Activated CD4-positive, alpha-beta memory T cell treated with anti-CD3 and anti-CD28 coated beads, Interleukin-2, amount 10 ng/mL, durations not matched to agents 7 days and 5 days (primary cell): ENCODE data around the gene MACF1. TPM values are rescaled to one million over a fixed set of nuclear protein-coding genes. Genes with fewer than 3 reads are reported as not detected.
A peak's percentile ranks its signal among the peaks of the same experiment; 100 is the strongest.
"Not testable (repeated sequence)": the region's sequence is repeated elsewhere in the genome, so short reads cannot be mapped to it uniquely, and the experiment has no call there.

Experiments
- CTCF ChIA-PET: fragments of 350-600 bp; sonication (Branson Sonifier 250); formaldehyde crosslinking; loops from one replicate; lab custom pipeline; 2021; ENCODE audit warnings: antibody characterized with exemption, inconsistent platforms; lab: Charles Lee
- POLR2A ChIA-PET: fragments of 350-600 bp; sonication (Branson Sonifier 250); formaldehyde crosslinking; loops from one replicate; lab custom pipeline; 2021; ENCODE audit warnings: antibody characterized with exemption; lab: Charles Lee
- DNase-seq: peaks from one replicate; pipeline ENCODE4 v3.0.0-alpha.2; 2020
- H3K27ac Mint-ChIP-seq: one replicate; pipeline ENCODE4 v1.8.0; 2021; ENCODE audit warnings: mild to moderate bottlenecking, mixed read lengths
- H3K27me3 Mint-ChIP-seq: one replicate; pipeline ENCODE4 v1.8.0; 2021; ENCODE audit warnings: mixed read lengths
- H3K36me3 Mint-ChIP-seq: one replicate; pipeline ENCODE4 v1.8.0; 2021; ENCODE audit warnings: low read depth, mixed read lengths
- H3K4me1 Mint-ChIP-seq: one replicate; pipeline ENCODE4 v1.8.0; 2021; ENCODE audit warnings: mixed read lengths
- H3K4me3 Mint-ChIP-seq: one replicate; pipeline ENCODE4 v1.8.0; 2021; ENCODE audit warnings: mild to moderate bottlenecking, mixed read lengths
- H3K9me3 Mint-ChIP-seq: one replicate; pipeline ENCODE4 v1.8.0; 2021; ENCODE audit warnings: mixed read lengths
- total RNA-seq, 2 experiments: library from RNA; stranded (reverse); gene quantifications; one replicate each; pipeline ENCODE4 v1.2.3, GENCODE V29; 2021

Gene MACF1, protein sequence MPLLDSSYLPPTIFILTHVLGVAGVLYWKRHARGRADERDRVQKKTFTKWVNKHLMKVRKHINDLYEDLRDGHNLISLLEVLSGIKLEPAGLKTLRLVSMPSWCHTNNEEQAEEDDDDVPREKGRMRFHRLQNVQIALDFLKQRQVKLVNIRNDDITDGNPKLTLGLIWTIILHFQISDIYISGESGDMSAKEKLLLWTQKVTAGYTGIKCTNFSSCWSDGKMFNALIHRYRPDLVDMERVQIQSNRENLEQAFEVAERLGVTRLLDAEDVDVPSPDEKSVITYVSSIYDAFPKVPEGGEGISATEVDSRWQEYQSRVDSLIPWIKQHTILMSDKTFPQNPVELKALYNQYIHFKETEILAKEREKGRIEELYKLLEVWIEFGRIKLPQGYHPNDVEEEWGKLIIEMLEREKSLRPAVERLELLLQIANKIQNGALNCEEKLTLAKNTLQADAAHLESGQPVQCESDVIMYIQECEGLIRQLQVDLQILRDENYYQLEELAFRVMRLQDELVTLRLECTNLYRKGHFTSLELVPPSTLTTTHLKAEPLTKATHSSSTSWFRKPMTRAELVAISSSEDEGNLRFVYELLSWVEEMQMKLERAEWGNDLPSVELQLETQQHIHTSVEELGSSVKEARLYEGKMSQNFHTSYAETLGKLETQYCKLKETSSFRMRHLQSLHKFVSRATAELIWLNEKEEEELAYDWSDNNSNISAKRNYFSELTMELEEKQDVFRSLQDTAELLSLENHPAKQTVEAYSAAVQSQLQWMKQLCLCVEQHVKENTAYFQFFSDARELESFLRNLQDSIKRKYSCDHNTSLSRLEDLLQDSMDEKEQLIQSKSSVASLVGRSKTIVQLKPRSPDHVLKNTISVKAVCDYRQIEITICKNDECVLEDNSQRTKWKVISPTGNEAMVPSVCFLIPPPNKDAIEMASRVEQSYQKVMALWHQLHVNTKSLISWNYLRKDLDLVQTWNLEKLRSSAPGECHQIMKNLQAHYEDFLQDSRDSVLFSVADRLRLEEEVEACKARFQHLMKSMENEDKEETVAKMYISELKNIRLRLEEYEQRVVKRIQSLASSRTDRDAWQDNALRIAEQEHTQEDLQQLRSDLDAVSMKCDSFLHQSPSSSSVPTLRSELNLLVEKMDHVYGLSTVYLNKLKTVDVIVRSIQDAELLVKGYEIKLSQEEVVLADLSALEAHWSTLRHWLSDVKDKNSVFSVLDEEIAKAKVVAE (N-terminal part only)
- total RNA-seq: 100 to 1,000 TPM; 345 to 381 TPM

DNA sequence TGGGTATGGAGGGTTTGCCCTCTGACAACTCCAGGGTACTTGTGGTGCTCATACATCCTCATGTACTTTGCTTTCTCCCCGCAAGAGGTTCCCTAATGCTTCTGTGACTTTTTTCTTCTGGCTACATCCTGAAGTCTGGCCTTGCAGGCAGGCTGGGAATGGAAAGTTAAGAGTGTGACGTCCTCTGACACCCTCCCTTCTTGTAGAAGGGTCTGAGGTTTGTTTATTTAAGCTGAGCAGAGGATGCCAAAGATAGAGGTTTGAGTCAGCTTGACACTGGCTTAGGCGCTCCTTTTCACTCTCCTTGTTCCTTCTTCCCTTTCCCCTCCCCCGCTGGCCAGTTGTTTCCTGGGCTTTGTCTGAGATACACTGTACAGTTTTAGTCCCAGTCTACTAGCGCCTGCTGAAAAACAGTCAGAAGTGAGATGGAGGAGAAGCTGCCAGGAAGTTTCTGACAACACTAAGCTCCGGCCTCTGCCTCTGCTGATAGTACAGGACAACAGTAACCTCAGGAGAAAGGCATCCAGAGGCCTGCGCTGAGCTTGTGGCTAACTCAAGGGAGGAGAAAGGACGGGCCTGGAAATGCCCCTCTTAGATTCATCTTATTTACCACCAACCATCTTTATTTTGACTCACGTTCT is at the start of gene MACF1:
TSS of gene MACF1 (plus strand) at position 255 of the 641 bp plus-strand sequence. CDS start at position 583, 328 bp downstream.
- Mint-ChIP-seq H3K4me1 (peaks cover 52% of the 10 kb centered on the region), H3K27ac (peak within 1 kb of the TSS; percentile 99), H3K27me3 (no peaks in the 10 kb centered on the region), H3K36me3 (peaks cover 23% of the 10 kb centered on the region), H3K9me3 (no peaks in the 10 kb centered on the region), H3K4me3 (peak within 1 kb of the TSS; percentile 86)
- ChIA-PET POLR2A (interaction anchor here (0.6 to 7.0 kb wide), 27 partner anchors 7 to 1487 kb away, joined by 3 to 238 read pairs (median 4); partner anchors contain the start of gene NFYC), CTCF (interaction anchor here (0.6 to 8.4 kb wide), 11 partner anchors 11 to 467 kb away, joined by 3 to 150 read pairs (median 7); partner anchors contain the start of gene NT5C1A)
- DNase-seq: peak; percentile 53

DNA sequence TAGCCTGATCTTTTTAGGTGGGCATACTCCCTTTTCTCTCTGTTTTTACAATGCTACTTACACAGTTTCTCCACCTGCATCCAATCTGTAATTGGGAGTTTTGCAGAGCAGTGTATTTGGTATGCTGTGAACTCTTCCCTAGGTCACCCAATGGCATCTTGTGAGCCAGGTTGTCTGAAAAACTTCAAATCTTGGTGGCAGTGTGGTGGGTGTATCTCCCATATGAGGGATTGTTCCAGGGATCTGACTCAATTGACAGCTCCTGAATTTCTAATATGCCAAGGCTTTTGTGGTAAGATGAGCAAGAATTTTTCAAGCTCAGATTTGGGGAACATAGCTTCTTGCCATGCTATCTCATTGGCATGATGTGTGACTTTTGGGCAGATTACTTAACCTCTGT is 47.2 kb upstream of the MACF1 start:
- ChIA-PET POLR2A (no interaction called here), CTCF (interaction anchor here (0.9 kb wide), 1 partner anchor 59 kb away, joined by 4 read pairs; no protein-coding TSS in a partner anchor)
- Mint-ChIP-seq H3K36me3 (no peaks in the 10 kb centered on the region), H3K4me3 (no peak overlapping the region), H3K4me1 (peaks cover 7% of the 10 kb centered on the region), H3K27me3 (peaks cover 2% of the 10 kb centered on the region), H3K27ac (no peak overlapping the region), H3K9me3 (no peaks in the 10 kb centered on the region)
- no peak for DNase-seq

DNA sequence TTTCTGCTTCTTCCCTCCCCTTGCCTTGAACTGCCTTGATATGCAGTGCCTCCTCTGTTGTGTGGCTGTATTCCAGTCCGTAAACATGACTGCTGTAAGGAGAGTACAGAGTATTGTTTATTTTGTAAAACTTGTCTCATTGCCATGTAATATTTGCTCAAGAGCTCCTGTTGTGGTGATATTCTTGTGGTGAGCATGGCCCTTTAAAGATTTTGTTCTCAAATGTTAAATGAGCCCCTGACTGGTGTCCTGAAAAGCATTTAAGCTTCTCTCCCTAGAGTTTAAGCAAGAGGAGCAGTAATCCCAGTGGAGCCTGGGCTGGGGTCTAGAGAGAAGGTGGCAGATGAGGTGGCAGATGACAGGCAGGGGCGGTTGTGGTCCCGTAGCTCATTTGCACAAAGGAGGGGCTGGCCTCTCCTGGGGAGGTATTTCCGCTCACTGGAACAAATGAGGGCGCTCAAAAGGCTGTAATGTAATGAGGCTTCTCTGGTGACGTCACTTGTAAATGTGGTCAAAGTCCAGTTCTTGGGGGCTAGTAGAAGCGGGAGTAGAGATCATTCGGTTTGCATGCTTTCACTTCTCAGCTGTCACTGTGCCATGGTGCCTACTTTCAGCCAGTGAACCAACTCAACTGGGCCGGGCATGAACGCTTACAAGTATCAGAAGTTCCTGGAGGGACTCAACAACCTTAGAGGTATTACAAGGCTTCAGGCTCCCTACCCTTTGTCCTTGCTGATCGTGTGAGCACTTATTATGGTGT is 46.0 kb upstream of the MACF1 start:
- POLR2A ChIA-PET: no interaction called here
- H3K9me3 Mint-ChIP-seq: no peaks in the 10 kb centered on the region
- no peaks in the 10 kb centered on the region for H3K36me3 Mint-ChIP-seq
- no peak overlapping the region for H3K27ac Mint-ChIP-seq
- H3K27me3 Mint-ChIP-seq: peaks cover 2% of the 10 kb centered on the region
- DNase-seq: no peak
- CTCF ChIA-PET: interaction anchor here (0.9 kb wide), 1 partner anchor 60 kb away, joined by 4 read pairs; no protein-coding TSS in a partner anchor
- H3K4me1 Mint-ChIP-seq: peaks cover 7% of the 10 kb centered on the region
- no peak overlapping the region for H3K4me3 Mint-ChIP-seq

DNA sequence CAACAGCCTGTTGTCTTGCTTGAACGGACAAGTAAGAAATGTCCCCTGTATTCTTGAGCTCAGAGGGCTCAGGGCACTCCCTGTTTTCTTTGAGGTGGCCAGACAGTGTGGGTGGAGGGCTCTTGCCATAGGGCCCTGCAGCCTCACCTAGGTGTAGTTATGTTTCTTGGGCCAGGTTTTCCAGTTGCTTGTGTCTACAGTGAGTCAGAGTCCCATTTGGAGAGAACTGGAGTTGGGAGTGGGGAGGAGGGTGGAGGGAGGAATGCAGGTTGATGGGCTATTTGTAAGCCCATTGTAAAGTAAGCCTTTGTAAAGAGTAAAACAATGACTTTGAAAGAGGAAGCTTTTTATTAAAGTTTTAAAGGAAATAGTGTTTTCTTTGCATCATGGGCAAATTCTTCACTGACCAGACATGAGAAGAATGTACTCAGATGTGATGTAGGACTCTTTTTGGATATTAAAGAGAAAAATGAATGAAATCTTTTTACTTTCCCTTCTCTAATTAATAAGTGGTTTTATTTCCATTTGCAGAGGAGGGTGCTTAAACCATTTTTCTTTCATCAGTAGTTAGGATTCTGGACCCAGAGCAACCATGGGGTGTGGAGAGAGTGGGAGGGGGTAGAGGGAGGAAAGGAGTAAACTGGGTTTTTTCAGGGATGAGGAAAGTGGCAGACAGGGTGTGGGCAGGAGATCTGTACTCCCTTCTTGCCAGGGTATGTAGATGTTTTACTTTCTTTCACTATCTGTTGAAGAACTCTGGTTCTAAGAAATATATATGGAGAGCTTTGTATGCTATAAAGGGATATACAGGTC is 45.1 kb upstream of the MACF1 start:
- Mint-ChIP-seq H3K4me1 (peaks cover 7% of the 10 kb centered on the region), H3K27me3 (peaks cover 2% of the 10 kb centered on the region), H3K4me3 (no peak overlapping the region), H3K9me3 (no peaks in the 10 kb centered on the region), H3K36me3 (no peaks in the 10 kb centered on the region), H3K27ac (no peak overlapping the region)
- DNase-seq: no peak
- ChIA-PET POLR2A (no interaction called here), CTCF (no interaction called here)

DNA sequence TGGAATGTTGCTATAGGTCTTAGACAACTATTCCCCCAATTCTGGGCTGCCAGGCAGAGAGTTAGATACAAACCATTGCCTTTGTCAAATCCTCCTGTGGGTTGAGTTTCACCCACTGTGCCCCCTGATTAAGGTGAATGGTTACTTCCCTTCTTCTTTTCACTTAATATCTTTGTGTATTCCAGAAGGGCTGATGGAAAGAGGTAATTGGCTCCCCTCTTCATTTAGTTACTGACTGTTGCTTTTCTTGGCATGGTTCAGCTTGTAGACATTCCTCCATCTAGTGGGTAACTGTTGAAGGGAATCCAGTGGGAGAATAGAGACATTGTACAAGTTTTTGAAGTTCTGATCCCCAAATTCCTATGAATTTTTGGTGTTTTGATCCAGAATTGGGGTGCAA is 43.8 kb upstream of the MACF1 start:
- DNase-seq: no peak
- Mint-ChIP-seq H3K27me3 (peaks cover 2% of the 10 kb centered on the region), H3K9me3 (no peaks in the 10 kb centered on the region), H3K27ac (no peak overlapping the region), H3K4me3 (no peak overlapping the region), H3K36me3 (no peaks in the 10 kb centered on the region), H3K4me1 (no peaks in the 10 kb centered on the region)
- ChIA-PET POLR2A (no interaction called here), CTCF (no interaction called here)

DNA sequence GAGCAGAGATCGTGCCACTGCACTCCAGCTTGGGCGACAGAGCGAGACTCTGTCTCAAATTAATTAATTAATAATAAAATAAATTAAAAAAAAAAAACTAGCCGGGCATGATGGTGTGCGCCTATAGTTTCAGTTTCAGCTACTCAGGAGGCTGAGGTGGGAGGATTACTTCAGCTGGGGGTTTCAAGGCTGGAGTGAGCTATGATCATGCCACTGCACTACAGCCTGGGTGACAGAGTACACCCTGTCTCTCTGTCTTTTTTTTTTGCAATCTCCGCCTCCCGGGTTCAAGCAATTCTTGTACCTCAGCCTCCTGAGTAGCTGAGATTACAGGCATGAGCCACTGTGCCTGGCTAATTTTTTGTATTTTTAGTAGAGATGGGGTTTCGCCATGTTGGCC is 42.7 kb upstream of the MACF1 start:
- POLR2A ChIA-PET, H3K4me1 Mint-ChIP-seq, H3K36me3 Mint-ChIP-seq, H3K27me3 Mint-ChIP-seq, DNase-seq, H3K27ac Mint-ChIP-seq, H3K4me3 Mint-ChIP-seq, H3K9me3 Mint-ChIP-seq: not testable (repeated sequence)
- CTCF ChIA-PET: interaction anchor here (0.7 kb wide), 1 partner anchor 29 kb away, joined by 3 read pairs; no protein-coding TSS in a partner anchor

DNA sequence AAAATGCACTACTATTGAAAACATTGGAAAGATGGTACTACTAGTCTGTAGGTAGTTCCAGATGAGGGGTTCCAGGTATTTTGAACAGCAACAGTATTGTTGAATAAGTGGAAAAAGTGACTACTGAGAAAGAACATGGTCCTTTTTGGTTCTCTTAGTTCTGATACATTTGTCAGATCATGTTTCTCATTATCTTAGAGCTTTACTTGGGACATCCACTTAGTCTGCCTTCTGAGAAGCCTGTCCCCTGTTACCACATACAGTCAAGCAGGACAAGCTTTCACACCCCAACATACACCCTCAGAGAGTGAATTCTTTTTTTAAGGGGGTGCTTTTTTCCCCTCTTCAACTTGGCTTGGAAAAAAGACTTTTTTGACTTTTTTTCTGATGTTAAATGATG is 41.0 kb upstream of the MACF1 start:
- Mint-ChIP-seq H3K9me3 (no peaks in the 10 kb centered on the region), H3K4me3 (no peak overlapping the region), H3K27me3 (peaks cover 2% of the 10 kb centered on the region), H3K36me3 (no peaks in the 10 kb centered on the region), H3K27ac (no peak overlapping the region), H3K4me1 (no peaks in the 10 kb centered on the region)
- ChIA-PET POLR2A (no interaction called here), CTCF (interaction anchor here (1.4 kb wide), 1 partner anchor 65 kb away, joined by 3 read pairs; no protein-coding TSS in a partner anchor)
- DNase-seq: no peak

DNA sequence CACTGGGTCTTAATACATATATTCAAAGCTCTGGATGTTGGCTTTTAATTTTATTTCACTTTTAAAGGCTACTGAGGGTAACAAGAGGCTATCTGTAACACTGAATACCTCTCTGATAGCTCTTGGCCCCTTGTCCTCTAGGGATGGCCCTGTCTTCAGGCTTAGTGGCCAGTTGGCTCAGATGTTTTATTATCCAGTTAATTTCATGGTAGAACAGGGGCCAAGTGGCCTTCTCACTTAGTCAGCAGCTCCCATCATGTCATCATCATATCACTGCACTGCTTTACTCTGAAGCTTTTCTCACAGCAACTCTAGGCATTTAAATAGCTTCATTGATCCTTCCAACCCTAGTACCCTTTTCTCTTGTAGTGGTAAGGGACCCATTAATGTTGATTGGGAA is 40.2 kb upstream of the MACF1 start:
- ChIA-PET CTCF (interaction anchor here (1.4 to 1.6 kb wide), 2 partner anchors 29 to 66 kb away, joined by 3 to 5 read pairs; no protein-coding TSS in a partner anchor), POLR2A (interaction anchor here (1.0 kb wide), 1 partner anchor 22 kb away, joined by 3 read pairs; no protein-coding TSS in a partner anchor)
- H3K4me1 Mint-ChIP-seq: no peaks in the 10 kb centered on the region
- no peaks in the 10 kb centered on the region for H3K27me3 Mint-ChIP-seq
- no peaks in the 10 kb centered on the region for H3K9me3 Mint-ChIP-seq
- H3K27ac Mint-ChIP-seq: no peak overlapping the region
- H3K36me3 Mint-ChIP-seq: no peaks in the 10 kb centered on the region
- H3K4me3 Mint-ChIP-seq: no peak overlapping the region
- DNase-seq: no peak

DNA sequence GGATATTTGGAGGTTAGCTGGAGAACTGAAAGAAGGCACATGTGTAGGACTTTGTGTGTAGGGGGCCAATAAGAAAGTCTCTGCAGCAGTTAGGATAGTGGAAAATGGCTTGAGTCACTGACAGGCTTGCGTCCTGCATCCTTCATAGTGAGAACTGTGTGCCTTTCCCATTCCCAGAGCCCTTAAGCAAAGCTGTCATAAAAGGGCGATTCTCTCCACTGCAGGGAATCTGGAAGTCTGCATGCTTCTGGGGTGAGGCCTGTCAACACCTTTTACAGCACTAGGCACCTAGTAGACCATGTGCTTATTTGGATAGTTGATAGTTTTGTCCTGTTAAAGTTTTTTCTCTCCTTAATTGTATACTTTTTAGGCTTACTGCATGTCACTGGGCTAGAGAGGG is 39.4 kb upstream of the MACF1 start:
- no peak overlapping the region for H3K4me3 Mint-ChIP-seq
- ChIA-PET POLR2A (interaction anchor here (1.0 kb wide), 1 partner anchor 23 kb away, joined by 3 read pairs; no protein-coding TSS in a partner anchor), CTCF (interaction anchor here (1.6 kb wide), 1 partner anchor 28 kb away, joined by 5 read pairs; no protein-coding TSS in a partner anchor)
- H3K27me3 Mint-ChIP-seq: no peaks in the 10 kb centered on the region
- H3K4me1 Mint-ChIP-seq: no peaks in the 10 kb centered on the region
- no peaks in the 10 kb centered on the region for H3K9me3 Mint-ChIP-seq
- H3K27ac Mint-ChIP-seq: no peak overlapping the region
- no peak for DNase-seq
- H3K36me3 Mint-ChIP-seq: no peaks in the 10 kb centered on the region

DNA sequence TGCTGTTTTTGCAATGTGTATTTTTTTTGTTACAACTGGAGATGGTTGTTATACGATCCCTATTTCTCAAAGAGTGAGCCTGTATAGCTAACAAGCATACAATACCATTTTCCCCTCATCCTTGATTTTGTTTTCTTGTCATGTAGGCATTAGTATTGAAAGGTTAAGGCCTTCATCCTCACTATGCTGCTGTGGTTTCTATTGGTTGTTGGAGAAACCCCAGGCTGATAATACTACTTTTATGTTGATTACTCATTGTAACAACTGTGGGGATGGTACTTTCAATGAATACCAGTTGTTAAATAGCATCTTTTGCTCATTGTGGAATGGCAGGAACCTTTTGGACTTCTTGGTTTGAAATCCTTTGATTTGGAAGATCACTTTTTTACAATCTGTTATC is 39.0 kb upstream of the MACF1 start:
- Mint-ChIP-seq H3K27me3 (no peaks in the 10 kb centered on the region), H3K9me3 (no peaks in the 10 kb centered on the region), H3K36me3 (no peaks in the 10 kb centered on the region), H3K27ac (no peak overlapping the region), H3K4me3 (no peak overlapping the region), H3K4me1 (no peaks in the 10 kb centered on the region)
- ChIA-PET POLR2A (no interaction called here), CTCF (interaction anchor here (1.6 kb wide), 1 partner anchor 28 kb away, joined by 5 read pairs; no protein-coding TSS in a partner anchor)
- no peak for DNase-seq
